Measurements from ENCODE around the gene GBA2. TPM values are rescaled to one million over a fixed set of nuclear protein-coding genes. Genes with fewer than 3 reads are reported as not detected.

The GBA2 gene
- total and polyA plus RNA-seq, 2 experiments from 2014 or later = 32.1 to 80.1 TPM

- H3K36me3 ChIP-seq (ENCODE audit: insufficient read depth) = no peaks in the 10 kb centered on the region
- no peak overlapping the region for H3K4me3 Mint-ChIP-seq
- no peak overlapping the region for H3K27ac ChIP-seq (ENCODE audit: low read depth)
- H3K9me3 Mint-ChIP-seq = no peaks in the 10 kb centered on the region
- no peaks in the 10 kb centered on the region for H3K27me3 Mint-ChIP-seq (ENCODE audit: insufficient read depth, low read depth, poor library complexity)
- peaks cover 2% of the 10 kb centered on the region; the same call in 2 of the 3 replicates for H3K4me1 Mint-ChIP-seq
- H3K4me2 ChIP-seq = no peak overlapping the region
- H2AFZ ChIP-seq = no peak overlapping the region
- no peak for DNase-seq (ENCODE audit: low spot score)
- H3K27ac Mint-ChIP-seq = no peak overlapping the region
- no peaks in the 10 kb centered on the region for H3K27me3 ChIP-seq (ENCODE audit: insufficient read depth)
- 0 out of 2 replicates have a peak, but pooled peaks cover 3% of the 10 kb centered on the region for H4K20me1 ChIP-seq (replicated peaks; ENCODE audit: insufficient read depth)
- no peaks in the 10 kb centered on the region for H3K79me2 ChIP-seq (replicated peaks; ENCODE audit: insufficient read depth)
- no peaks in the 10 kb centered on the region for H3F3A ChIP-seq (replicated peaks; ENCODE audit: low read depth)
- peaks cover 12% of the 10 kb centered on the region for H3K36me3 Mint-ChIP-seq (ENCODE audit: low read depth)
- no peaks in the 10 kb centered on the region for H3K9me2 ChIP-seq (ENCODE audit: insufficient read depth)
- TF ChIP-seq, protein P1, sequence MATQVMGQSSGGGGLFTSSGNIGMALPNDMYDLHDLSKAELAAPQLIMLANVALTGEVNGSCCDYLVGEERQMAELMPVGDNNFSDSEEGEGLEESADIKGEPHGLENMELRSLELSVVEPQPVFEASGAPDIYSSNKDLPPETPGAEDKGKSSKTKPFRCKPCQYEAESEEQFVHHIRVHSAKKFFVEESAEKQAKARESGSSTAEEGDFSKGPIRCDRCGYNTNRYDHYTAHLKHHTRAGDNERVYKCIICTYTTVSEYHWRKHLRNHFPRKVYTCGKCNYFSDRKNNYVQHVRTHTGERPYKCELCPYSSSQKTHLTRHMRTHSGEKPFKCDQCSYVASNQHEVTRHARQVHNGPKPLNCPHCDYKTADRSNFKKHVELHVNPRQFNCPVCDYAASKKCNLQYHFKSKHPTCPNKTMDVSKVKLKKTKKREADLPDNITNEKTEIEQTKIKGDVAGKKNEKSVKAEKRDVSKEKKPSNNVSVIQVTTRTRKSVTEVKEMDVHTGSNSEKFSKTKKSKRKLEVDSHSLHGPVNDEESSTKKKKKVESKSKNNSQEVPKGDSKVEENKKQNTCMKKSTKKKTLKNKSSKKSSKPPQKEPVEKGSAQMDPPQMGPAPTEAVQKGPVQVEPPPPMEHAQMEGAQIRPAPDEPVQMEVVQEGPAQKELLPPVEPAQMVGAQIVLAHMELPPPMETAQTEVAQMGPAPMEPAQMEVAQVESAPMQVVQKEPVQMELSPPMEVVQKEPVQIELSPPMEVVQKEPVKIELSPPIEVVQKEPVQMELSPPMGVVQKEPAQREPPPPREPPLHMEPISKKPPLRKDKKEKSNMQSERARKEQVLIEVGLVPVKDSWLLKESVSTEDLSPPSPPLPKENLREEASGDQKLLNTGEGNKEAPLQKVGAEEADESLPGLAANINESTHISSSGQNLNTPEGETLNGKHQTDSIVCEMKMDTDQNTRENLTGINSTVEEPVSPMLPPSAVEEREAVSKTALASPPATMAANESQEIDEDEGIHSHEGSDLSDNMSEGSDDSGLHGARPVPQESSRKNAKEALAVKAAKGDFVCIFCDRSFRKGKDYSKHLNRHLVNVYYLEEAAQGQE (IDR thresholded peaks at IDR 0.05; ENCODE audit: unreplicated experiment) = no peak
- TF ChIP-seq STAT1 (IDR thresholded peaks at IDR 0.05; ENCODE audit: unreplicated experiment) = no peak
- TF ChIP-seq CTCF (conservative IDR thresholded peaks at IDR 0.05; ENCODE audit: low read depth in 2 of 2) = no peak
- no peak for TF ChIP-seq ZNF331 (CRISPR knock-in tag; IDR thresholded peaks at IDR 0.05; ENCODE audit: low read depth)
- TF ChIP-seq EZH2phosphoT487 (IDR thresholded peaks at IDR 0.05; ENCODE audit: unreplicated experiment) = no peak
- no peak for TF ChIP-seq POLR2AphosphoS5 (IDR thresholded peaks at IDR 0.05; ENCODE audit: low read depth)
- TF ChIP-seq EZH2 (IDR thresholded peaks at IDR 0.05; ENCODE audit: low read depth, unreplicated experiment) = no peak
- no peak overlapping the region for H3K4me3 ChIP-seq
- no peak for ATAC-seq
- H3K4me1 ChIP-seq (ENCODE audit: insufficient read depth) = peaks cover 3% of the 10 kb centered on the region
These were observed 32.0 kb upstream of the GBA2 start for GRCh38 chr9:35781066-35781465.

DNA sequence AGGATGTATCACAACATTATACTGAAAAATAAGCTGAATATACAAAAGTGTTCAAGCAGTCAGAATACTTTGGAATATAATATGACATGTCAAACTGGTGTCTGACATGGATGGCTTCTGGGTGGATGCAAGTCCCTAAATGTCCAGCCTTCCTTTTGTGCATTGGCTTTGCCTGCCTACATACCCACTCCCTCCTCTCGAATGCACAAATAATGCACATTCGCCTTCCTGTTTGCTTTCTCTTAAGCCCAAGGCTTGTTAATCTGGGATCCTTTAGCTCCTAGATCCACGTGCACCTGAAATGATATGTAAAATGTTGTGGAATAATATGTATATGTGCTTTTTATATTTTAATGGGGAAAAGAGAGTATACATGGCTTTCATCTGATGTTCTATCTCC, 29.5 kb upstream of the GBA2 start:
- peaks cover 7% of the 10 kb centered on the region for H3K36me3 Mint-ChIP-seq (ENCODE audit: low read depth)
- H4K20me1 ChIP-seq (replicated peaks; ENCODE audit: insufficient read depth) = 0 out of 2 replicates have a peak, but pooled peaks cover 3% of the 10 kb centered on the region
- H3K27me3 Mint-ChIP-seq (ENCODE audit: insufficient read depth, low read depth, poor library complexity) = no peaks in the 10 kb centered on the region
- peaks cover 16% of the 10 kb centered on the region for H3K4me1 ChIP-seq (ENCODE audit: insufficient read depth)
- no peak overlapping the region for H3K4me3 Mint-ChIP-seq
- no peaks in the 10 kb centered on the region for H3K9me3 Mint-ChIP-seq
- H3K4me1 Mint-ChIP-seq = peaks cover 16% of the 10 kb centered on the region
- no peak overlapping the region for H2AFZ ChIP-seq
- DNase-seq (ENCODE audit: low spot score) = no peak
- TF ChIP-seq EZH2 (IDR thresholded peaks at IDR 0.05; ENCODE audit: low read depth, unreplicated experiment) = no peak
- no peaks in the 10 kb centered on the region for H3K36me3 ChIP-seq (ENCODE audit: insufficient read depth)
- no peak overlapping the region for H3K27ac Mint-ChIP-seq
- no peaks in the 10 kb centered on the region for H3K27me3 ChIP-seq (ENCODE audit: insufficient read depth)
- no peak overlapping the region for H3K4me3 ChIP-seq
- no peaks in the 10 kb centered on the region for H3K79me2 ChIP-seq (replicated peaks; ENCODE audit: insufficient read depth)
- ATAC-seq = no peak
- H3K4me2 ChIP-seq = no peak overlapping the region
- no peaks in the 10 kb centered on the region for H3K9me2 ChIP-seq (ENCODE audit: insufficient read depth)
- 0 out of 2 replicates have a peak, but pooled peaks cover 4% of the 10 kb centered on the region for H3F3A ChIP-seq (replicated peaks; ENCODE audit: low read depth)
- no peak overlapping the region for H3K27ac ChIP-seq (ENCODE audit: low read depth)

All from GM23338 (cell line).